Measurements from ENCODE around the gene PLXNC1. TPM values are rescaled to one million over a fixed set of nuclear protein-coding genes. Genes with fewer than 3 reads are reported as not detected.

PLXNC1 gene
- total and polyA plus RNA-seq, 2 of the 8 experiments (the other 6 are each of a cell fraction or from before 2014, with no cell fraction given): 0.83 to 2.0 TPM

DNA sequence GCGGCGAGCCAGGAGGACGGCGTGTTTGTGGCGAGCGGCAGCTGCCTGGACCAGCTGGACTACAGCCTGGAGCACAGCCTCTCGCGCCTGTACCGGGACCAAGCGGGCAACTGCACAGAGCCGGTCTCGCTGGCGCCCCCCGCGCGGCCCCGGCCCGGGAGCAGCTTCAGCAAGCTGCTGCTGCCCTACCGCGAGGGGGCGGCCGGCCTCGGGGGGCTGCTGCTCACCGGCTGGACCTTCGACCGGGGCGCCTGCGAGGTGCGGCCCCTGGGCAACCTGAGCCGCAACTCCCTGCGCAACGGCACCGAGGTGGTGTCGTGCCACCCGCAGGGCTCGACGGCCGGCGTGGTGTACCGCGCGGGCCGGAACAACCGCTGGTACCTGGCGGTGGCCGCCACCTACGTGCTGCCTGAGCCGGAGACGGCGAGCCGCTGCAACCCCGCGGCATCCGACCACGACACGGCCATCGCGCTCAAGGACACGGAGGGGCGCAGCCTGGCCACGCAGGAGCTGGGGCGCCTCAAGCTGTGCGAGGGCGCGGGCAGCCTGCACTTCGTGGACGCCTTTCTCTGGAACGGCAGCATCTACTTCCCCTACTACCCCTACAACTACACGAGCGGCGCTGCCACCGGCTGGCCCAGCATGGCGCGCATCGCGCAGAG is 873 bp downstream of the PLXNC1 start:
- peak overlapping the region; percentile 57; the same call in 1 of the 2 replicates for H2AFZ ChIP-seq (ENCODE audit: low read length)
- ChIA-PET POLR2A (ENCODE audit: partially characterized antibody) (interaction anchor here (1.0 to 1.3 kb wide), 2 partner anchors 111 to 645 kb away, joined by 3 read pairs; no protein-coding TSS in a partner anchor), CTCF (ENCODE audit: partially characterized antibody) (interaction anchor here (0.7 to 1.4 kb wide), 10 partner anchors 9 to 607 kb away, joined by 3 to 8 read pairs (median 3); no protein-coding TSS in a partner anchor)
- H3K4me3 ChIP-seq (ENCODE audit: extremely low read depth in 1 of 4, insufficient read depth in 2 of 4, low read depth in 3 of 4, low read length in 4 of 4): peak overlapping the region; percentile 38 to 70 (median 58)
- H4K8ac ChIP-seq (ENCODE audit: extremely low read depth, insufficient read depth, low read length): peak overlapping the region; percentile 91; the same call in 1 of the 2 replicates
- H2BK12ac ChIP-seq (ENCODE audit: low read depth, low read length): peak overlapping the region; percentile 72; the same call in 1 of the 2 replicates
- H3K23ac ChIP-seq (ENCODE audit: insufficient read length): no peak overlapping the region
- no peak overlapping the region for H3K4ac ChIP-seq (replicated peaks; ENCODE audit: insufficient read length, low read depth, low read length)
- H3K27ac ChIP-seq (ENCODE audit: low read depth, low read length): no peak overlapping the region
- H3K18ac ChIP-seq (ENCODE audit: extremely low read depth, low read length): no peak overlapping the region; the same call in 1 of the 2 replicates
- H3K23me2 ChIP-seq (ENCODE audit: low read depth, low read length): peaks cover 16% of the 10 kb centered on the region; the same call in 1 of the 2 replicates
- H3K56ac ChIP-seq (replicated peaks; ENCODE audit: insufficient read length, low read depth, low read length): no peak overlapping the region
- no peaks in the 10 kb centered on the region for H3K79me2 ChIP-seq (ENCODE audit: control insufficient read depth in 1 of 2, insufficient read depth in 2 of 2, low read length in 2 of 2)
- peaks cover 43 to 78% (median 66%) of the 10 kb centered on the region in 4 experiments for H3K27me3 ChIP-seq (replicated peaks in 1 of 4; ENCODE audit: control insufficient read depth in 3 of 4, extremely low read depth in 1 of 4, insufficient read depth in 3 of 4, low read length in 3 of 4)
- no peak overlapping the region; the same call in 1 of the 2 replicates for H2BK5ac ChIP-seq (ENCODE audit: low read depth, low read length)
- H3K4me2 ChIP-seq (ENCODE audit: insufficient read depth in 1 of 2, low read depth in 2 of 2, low read length in 2 of 2): peak overlapping the region; percentile 84 to 90
- peaks cover 4 to 25% (median 17%) of the 10 kb centered on the region in 4 experiments for H3K4me1 ChIP-seq (replicated peaks in 1 of 4; ENCODE audit: control insufficient read depth in 3 of 4, insufficient read depth in 4 of 4, low read length in 3 of 4)
- no peak overlapping the region for H4K91ac ChIP-seq (replicated peaks; ENCODE audit: insufficient read length, low read length)
- H3K9ac ChIP-seq (replicated peaks in 1 of 4; ENCODE audit: extremely low read depth in 1 of 4, low read depth in 3 of 4, low read length in 3 of 4): no peak overlapping the region; a peak in 1 of 7 replicates
- H4K5ac ChIP-seq (ENCODE audit: insufficient read length, low read depth, low read length): no peak overlapping the region
- no peak overlapping the region for H2BK20ac ChIP-seq (ENCODE audit: low read length)
- H3K36me3 ChIP-seq (ENCODE audit: control insufficient read depth in 2 of 4, insufficient read depth in 4 of 4, low read length in 3 of 4): no peaks in the 10 kb centered on the region; a peak in 1 of 8 replicates
- DNase-seq (ENCODE audit: low read depth in 1 of 2, low spot score in 2 of 2) (peak in 1 of 2 experiments; percentile 85), FAIRE-seq (no peak)
- no peak overlapping the region for H2AK5ac ChIP-seq (ENCODE audit: low read depth, low read length)
- no peaks in the 10 kb centered on the region for H3K79me1 ChIP-seq (ENCODE audit: low read depth, low read length)
- peaks cover 0 to 3% of the 10 kb centered on the region in 2 experiments for H4K20me1 ChIP-seq (replicated peaks in 1 of 2; ENCODE audit: control insufficient read depth in 1 of 2, insufficient read depth in 2 of 2, low read length in 2 of 2)
- H2BK120ac ChIP-seq (replicated peaks; ENCODE audit: low read depth, low read length): no peak overlapping the region
- WGBS, 2 experiments (ENCODE audit: extremely low coverage in 1 of 2, insufficient coverage in 1 of 2, insufficient read length in 1 of 2, insufficient replicate concordance in 2 of 2, low coverage in 1 of 2, low lambda C conversion rate in 2 of 2, missing lambda C conversion rate in 1 of 2): 5% methylated on average over 65 of the region's 76 CpGs; no CpG with 5 or more reads in 1 of the 2 experiments
- no peaks in the 10 kb centered on the region for H3K9me3 ChIP-seq (ENCODE audit: insufficient read depth in 2 of 2, low read depth in 1 of 2, low read length in 1 of 2)
- H3K14ac ChIP-seq (ENCODE audit: insufficient read length): no peak overlapping the region
- no peak overlapping the region for H2BK15ac ChIP-seq (ENCODE audit: low read length)
- TF ChIP-seq MAX (IDR thresholded peaks at IDR 0.05) (peak; percentile 51), USF2 (IDR thresholded peaks at IDR 0.05; ENCODE audit: low read length) (no peak), CTCF (IDR thresholded peaks at IDR 0.05; ENCODE audit: control extremely low read depth in 1 of 3, insufficient read depth in 1 of 3, low read depth in 1 of 3, low read length in 3 of 3) (peak; percentile 55 to 79 (median 60)), KDM1A (IDR thresholded peaks at IDR 0.05; ENCODE audit: borderline replicate concordance, low read length) (0 out of 2 replicates have a peak, but pooled peaks have one; percentile 24), RBBP5 (IDR thresholded peaks at IDR 0.05; ENCODE audit: borderline replicate concordance, low read depth, low read length) (peak; percentile 94; the same call in 1 of the 2 replicates), HDAC2 (IDR thresholded peaks at IDR 0.05; ENCODE audit: borderline replicate concordance in 1 of 2, low read depth in 2 of 2, low read length in 2 of 2) (0 out of 4 replicates have a peak, but pooled peaks of 1 of the 2 experiments have one; percentile 37)
